PFSK-1 (cell line): ENCODE results near the gene PPM1F.

Source experiments
- FOXP2 ChIP-seq: optimal IDR thresholded peaks from 2 replicates; pipeline ENCODE3; 2011; ENCODE audit warnings: borderline replicate concordance, control low read depth, inconsistent platforms; ENCODE audit not compliant: insufficient read depth; ENCODE audit errors: extremely low read length, extremely low read depth
- POLR2AphosphoS5 ChIP-seq: IDR thresholded peaks from 2 replicates; pipeline ENCODE4 v1.6.1; 2012; ENCODE audit warnings: low read depth, mild to moderate bottlenecking, control low read depth, low read length, moderate library complexity
- SIN3A ChIP-seq: IDR thresholded peaks from 2 replicates; pipeline ENCODE4 v1.6.1; 2012; ENCODE audit warnings: mild to moderate bottlenecking, low read length, moderate library complexity, borderline replicate concordance; ENCODE audit not compliant: insufficient read depth
- TAF1 ChIP-seq: IDR thresholded peaks from 2 replicates; pipeline ENCODE4 v1.6.1; 2012; ENCODE audit warnings: low read length, control low read depth, borderline replicate concordance; ENCODE audit not compliant: insufficient read depth
- TF ChIP-seq, protein P1 (sequence below), 2 experiments: IDR thresholded peaks; 2 replicates each; pipeline versions ENCODE4 v1.6.1 to v1.8.0; 2011 to 2012; ENCODE audit warnings: low read depth in 2 of 2, low read length in 2 of 2, control low read depth in 1 of 2, inconsistent platforms in 1 of 2, mild to moderate bottlenecking in 1 of 2, moderate library complexity in 1 of 2; ENCODE audit not compliant: insufficient read depth in 1 of 2

DNA sequence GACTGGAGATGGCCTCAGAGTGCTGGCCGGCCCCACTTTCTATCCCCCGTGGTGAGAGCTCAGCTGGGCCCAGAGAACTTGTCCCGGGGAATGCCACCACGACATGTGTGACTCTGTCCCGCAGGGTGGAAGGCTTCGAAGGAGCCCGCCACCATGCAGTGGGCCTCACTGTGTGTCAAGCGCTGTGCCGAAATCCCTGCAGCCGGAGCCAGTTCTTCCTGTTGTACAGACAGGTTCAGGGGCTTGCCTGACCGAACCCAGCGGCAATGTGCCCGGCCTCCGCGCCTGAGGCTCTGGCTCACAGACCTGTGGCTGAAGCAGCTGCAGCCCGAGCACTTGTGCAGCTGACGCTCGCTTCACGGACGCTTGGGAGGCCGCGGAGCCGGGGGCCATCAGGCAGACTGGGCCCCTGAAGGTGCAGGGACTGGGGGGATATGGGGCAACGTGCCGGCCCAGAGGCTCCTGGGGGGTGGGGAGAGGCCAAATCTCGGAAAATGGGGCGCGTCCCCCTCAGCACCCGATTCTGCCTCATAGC is 650 bp downstream of the PPM1F start:
- TF ChIP-seq TAF1 (no peak), POLR2AphosphoS5 (no peak), SIN3A (no peak), FOXP2 (no peak)
- TF ChIP-seq, protein P1, sequence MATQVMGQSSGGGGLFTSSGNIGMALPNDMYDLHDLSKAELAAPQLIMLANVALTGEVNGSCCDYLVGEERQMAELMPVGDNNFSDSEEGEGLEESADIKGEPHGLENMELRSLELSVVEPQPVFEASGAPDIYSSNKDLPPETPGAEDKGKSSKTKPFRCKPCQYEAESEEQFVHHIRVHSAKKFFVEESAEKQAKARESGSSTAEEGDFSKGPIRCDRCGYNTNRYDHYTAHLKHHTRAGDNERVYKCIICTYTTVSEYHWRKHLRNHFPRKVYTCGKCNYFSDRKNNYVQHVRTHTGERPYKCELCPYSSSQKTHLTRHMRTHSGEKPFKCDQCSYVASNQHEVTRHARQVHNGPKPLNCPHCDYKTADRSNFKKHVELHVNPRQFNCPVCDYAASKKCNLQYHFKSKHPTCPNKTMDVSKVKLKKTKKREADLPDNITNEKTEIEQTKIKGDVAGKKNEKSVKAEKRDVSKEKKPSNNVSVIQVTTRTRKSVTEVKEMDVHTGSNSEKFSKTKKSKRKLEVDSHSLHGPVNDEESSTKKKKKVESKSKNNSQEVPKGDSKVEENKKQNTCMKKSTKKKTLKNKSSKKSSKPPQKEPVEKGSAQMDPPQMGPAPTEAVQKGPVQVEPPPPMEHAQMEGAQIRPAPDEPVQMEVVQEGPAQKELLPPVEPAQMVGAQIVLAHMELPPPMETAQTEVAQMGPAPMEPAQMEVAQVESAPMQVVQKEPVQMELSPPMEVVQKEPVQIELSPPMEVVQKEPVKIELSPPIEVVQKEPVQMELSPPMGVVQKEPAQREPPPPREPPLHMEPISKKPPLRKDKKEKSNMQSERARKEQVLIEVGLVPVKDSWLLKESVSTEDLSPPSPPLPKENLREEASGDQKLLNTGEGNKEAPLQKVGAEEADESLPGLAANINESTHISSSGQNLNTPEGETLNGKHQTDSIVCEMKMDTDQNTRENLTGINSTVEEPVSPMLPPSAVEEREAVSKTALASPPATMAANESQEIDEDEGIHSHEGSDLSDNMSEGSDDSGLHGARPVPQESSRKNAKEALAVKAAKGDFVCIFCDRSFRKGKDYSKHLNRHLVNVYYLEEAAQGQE (IDR thresholded peaks at IDR 0.05; ENCODE audit: insufficient read depth in 1 of 2, low read depth in 2 of 2, low read length in 2 of 2), result no peak
